Mesothelial cell of epicardium (in vitro differentiated cells): ENCODE results near the gene LOXL4. TPM values are rescaled to one million over a fixed set of nuclear protein-coding genes. Genes with fewer than 3 reads are reported as not detected.

Source experiments
- DNase-seq, 2 experiments: peaks; one replicate each; pipeline ENCODE4 v3.0.0; 2021; ENCODE audit warnings: low spot score in 2 of 2; ENCODE audit not compliant: unreplicated experiment in 2 of 2
- H3K27ac Mint-ChIP-seq: 2 replicates; pipeline ENCODE4 v1.8.0; 2021; ENCODE audit warnings: mixed read lengths
- H3K27me3 Mint-ChIP-seq: 2 replicates; pipeline ENCODE4 v1.8.0; 2021; ENCODE audit warnings: low read depth, mixed read lengths
- H3K36me3 Mint-ChIP-seq: 2 replicates; pipeline ENCODE4 v1.8.0; 2021; ENCODE audit warnings: mixed read lengths
- H3K4me1 Mint-ChIP-seq: 2 replicates; pipeline ENCODE4 v1.8.0; 2021; ENCODE audit warnings: mixed read lengths
- H3K4me3 Mint-ChIP-seq: 2 replicates; pipeline ENCODE4 v1.8.0; 2021; ENCODE audit warnings: mild to moderate bottlenecking, moderate library complexity, mixed read lengths
- H3K9me3 Mint-ChIP-seq: 2 replicates; pipeline ENCODE4 v1.8.0; 2021; ENCODE audit warnings: mixed read lengths
- CTCF ChIP-seq: fragments of 200-600 bp; sonication (generic); IDR thresholded peaks from one replicate; pipeline ENCODE4 v1.5.0; 2021; ENCODE audit warnings: antibody characterized with exemption; ENCODE audit not compliant: unreplicated experiment
- total RNA-seq: library from RNA; stranded (reverse); gene quantifications from 3 replicates; pipeline ENCODE4 v1.2.1, GENCODE V29; 2021

The LOXL4 gene
- total RNA-seq, 1 donor from 2014 or later, result 7.9 TPM

- Mint-ChIP-seq H3K36me3 (peaks cover 35% of the 10 kb centered on the region), H3K27ac (no peak overlapping the region), H3K9me3 (peaks cover 33% of the 10 kb centered on the region), H3K27me3 (no peaks in the 10 kb centered on the region), H3K4me3 (no peak overlapping the region), H3K4me1 (no peaks in the 10 kb centered on the region)
- TF ChIP-seq CTCF, result no peak
- DNase-seq, result no peak
Measured at GRCh38 chr10:98217801-98218200, 50.2 kb downstream of the LOXL4 start.

- Mint-ChIP-seq H3K36me3 (peaks cover 35% of the 10 kb centered on the region), H3K9me3 (peaks cover 33% of the 10 kb centered on the region), H3K4me1 (peaks cover 8% of the 10 kb centered on the region), H3K27ac (no peak overlapping the region), H3K27me3 (no peaks in the 10 kb centered on the region), H3K4me3 (no peak overlapping the region)
- TF ChIP-seq CTCF, result no peak
- DNase-seq, result no peak
Measured at GRCh38 chr10:98215373-98215772, 52.6 kb downstream of the LOXL4 start.

- peaks cover 8% of the 10 kb centered on the region for H3K4me1 Mint-ChIP-seq
- H3K4me3 Mint-ChIP-seq, result no peak overlapping the region
- no peak for TF ChIP-seq CTCF
- no peak overlapping the region for H3K27ac Mint-ChIP-seq
- no peak for DNase-seq
- peaks cover 20% of the 10 kb centered on the region for H3K9me3 Mint-ChIP-seq
- H3K36me3 Mint-ChIP-seq, result peaks cover 30% of the 10 kb centered on the region
- H3K27me3 Mint-ChIP-seq, result no peaks in the 10 kb centered on the region
Measured at GRCh38 chr10:98213740-98214139, 54.3 kb downstream of the LOXL4 start.

GRCh38 chr10:98212196-98212595 lies 55.8 kb downstream of the LOXL4 start:
- no peaks in the 10 kb centered on the region for H3K27me3 Mint-ChIP-seq
- peaks cover 4% of the 10 kb centered on the region for H3K9me3 Mint-ChIP-seq
- no peak for DNase-seq
- no peak overlapping the region for H3K27ac Mint-ChIP-seq
- peaks cover 8% of the 10 kb centered on the region for H3K4me1 Mint-ChIP-seq
- H3K36me3 Mint-ChIP-seq, result peaks cover 25% of the 10 kb centered on the region
- no peak for TF ChIP-seq CTCF
- H3K4me3 Mint-ChIP-seq, result no peak overlapping the region

- Mint-ChIP-seq H3K36me3 (peaks cover 17% of the 10 kb centered on the region), H3K4me1 (peaks cover 8% of the 10 kb centered on the region), H3K27me3 (no peaks in the 10 kb centered on the region), H3K27ac (no peak overlapping the region), H3K4me3 (no peak overlapping the region), H3K9me3 (no peaks in the 10 kb centered on the region)
- DNase-seq, result no peak
- TF ChIP-seq CTCF, result no peak
Measured at GRCh38 chr10:98209441-98209840, 58.6 kb downstream of the LOXL4 start.

- no peak for DNase-seq
- Mint-ChIP-seq H3K4me3 (no peak overlapping the region), H3K36me3 (peaks cover 17% of the 10 kb centered on the region), H3K27ac (no peak overlapping the region), H3K4me1 (peaks cover 8% of the 10 kb centered on the region), H3K27me3 (no peaks in the 10 kb centered on the region), H3K9me3 (no peaks in the 10 kb centered on the region)
- no peak for TF ChIP-seq CTCF
Measured at GRCh38 chr10:98208925-98209324, 59.1 kb downstream of the LOXL4 start.
